Measurements from ENCODE around the gene PPP1R36. TPM values are rescaled to one million over a fixed set of nuclear protein-coding genes. Genes with fewer than 3 reads are reported as not detected.

PPP1R36 gene
- total and polyA plus RNA-seq, 2 of the 13 experiments (the other 11 are each of a cell fraction or from before 2014, with no cell fraction given) = 0.11 to 0.17 TPM

GRCh38 chr14:64598404-64598803 is 48.6 kb downstream of the PPP1R36 start:
- POLR2A ChIA-PET = no interaction called here
- 4% methylated on average over 4 of the region's 4 CpGs for WGBS (ENCODE audit: low lambda C conversion rate)

More at GRCh38 chr14:64598404-64598803, 48.6 kb downstream of the PPP1R36 start:
- DNase-seq (ENCODE audit: low spot score) (no peak), FAIRE-seq (no peak), ATAC-seq (no peak)
- H2AFZ ChIP-seq (ENCODE audit: low read length) = no peak overlapping the region
- H3K79me2 ChIP-seq (ENCODE audit: insufficient read depth, low read length) = no peaks in the 10 kb centered on the region
- in situ Hi-C loops (cut with HindIII; ENCODE audit: extremely low pct_ligation_motif_present, low pct_unique_long_range_greater_than_20kb) = no loop called here
- TF ChIP-seq PAWR (CRISPR knock-in tag; IDR thresholded peaks at IDR 0.05; ENCODE audit: borderline replicate concordance) (no peak), SIN3A (IDR thresholded peaks at IDR 0.05; ENCODE audit: borderline replicate concordance, low read depth, low read length) (no peak), ZC3H13 (CRISPR knock-in tag; IDR thresholded peaks at IDR 0.05) (no peak), DPF2 (CRISPR knock-in tag; IDR thresholded peaks at IDR 0.05; ENCODE audit: borderline replicate concordance, low read depth) (no peak), TP53 (CRISPR knock-in tag; conservative IDR thresholded peaks at IDR 0.05) (no peak), NFIB (CRISPR knock-in tag; IDR thresholded peaks at IDR 0.05; ENCODE audit: borderline replicate concordance) (no peak), ZNF335 (CRISPR knock-in tag; IDR thresholded peaks at IDR 0.05) (no peak), ZNF501 (CRISPR knock-in tag; IDR thresholded peaks at IDR 0.05) (no peak), TMF1 (CRISPR knock-in tag; IDR thresholded peaks at IDR 0.05; ENCODE audit: low read depth) (no peak), ATF6 (CRISPR knock-in tag; conservative IDR thresholded peaks at IDR 0.05) (no peak)
- no peak overlapping the region for H3K4me2 ChIP-seq (ENCODE audit: low read depth, low read length)
- peaks cover 15% of the 10 kb centered on the region for H3K4me1 ChIP-seq (ENCODE audit: insufficient read depth, low read length)
- no peaks in the 10 kb centered on the region for H3K36me3 ChIP-seq (replicated peaks in 1 of 2; ENCODE audit: control insufficient read depth in 1 of 2, insufficient read depth in 2 of 2, low read length in 2 of 2)
- H4K20me1 ChIP-seq (ENCODE audit: insufficient read depth, low read length) = no peaks in the 10 kb centered on the region
- intact Hi-C loops (cut with micrococcal nuclease; ENCODE audit: unreplicated experiment) = no loop called here
- H3K9ac ChIP-seq (ENCODE audit: insufficient read depth, low read depth, low read length) = no peak overlapping the region
- no peaks in the 10 kb centered on the region for H3K9me3 ChIP-seq (ENCODE audit: low read length)
- H3K27ac ChIP-seq (ENCODE audit: extremely low read length, insufficient read depth, low read length) = no peak overlapping the region
- CTCF ChIA-PET (ENCODE audit: low intra/inter-chr PET ratio, low total read pairs) = no interaction called here
- no peaks in the 10 kb centered on the region; a peak in 1 of 5 replicates for H3K27me3 ChIP-seq (ENCODE audit: control insufficient read depth in 1 of 2, insufficient read depth in 2 of 2, low read length in 2 of 2)
- no TSS peak for BruUV-seq (replicated peaks)
- H3K4me3 ChIP-seq (replicated peaks in 1 of 3; ENCODE audit: insufficient read depth in 1 of 3, low read depth in 2 of 3, low read length in 3 of 3) = no peak overlapping the region

Data from HepG2 (cell line).